Measurements from ENCODE around the gene TSHZ3.

The TSHZ3 gene

GRCh38 chr19:31279436-31279765 is 69.8 kb downstream of the TSHZ3 start:
- DNase-seq (ENCODE audit: insufficient read length, low spot score) (no peak), FAIRE-seq (no peak)
- TF ChIP-seq CTCF (IDR thresholded peaks at IDR 0.05; ENCODE audit: insufficient read depth, missing control alignments) = no peak

- TF ChIP-seq CTCF (IDR thresholded peaks at IDR 0.05; ENCODE audit: insufficient read depth, missing control alignments) = no peak
- no peak for DNase-seq (ENCODE audit: insufficient read length, low spot score)
- FAIRE-seq = no peak
These were observed 70.4 kb downstream of the TSHZ3 start for GRCh38 chr19:31278555-31279435.

DNA sequence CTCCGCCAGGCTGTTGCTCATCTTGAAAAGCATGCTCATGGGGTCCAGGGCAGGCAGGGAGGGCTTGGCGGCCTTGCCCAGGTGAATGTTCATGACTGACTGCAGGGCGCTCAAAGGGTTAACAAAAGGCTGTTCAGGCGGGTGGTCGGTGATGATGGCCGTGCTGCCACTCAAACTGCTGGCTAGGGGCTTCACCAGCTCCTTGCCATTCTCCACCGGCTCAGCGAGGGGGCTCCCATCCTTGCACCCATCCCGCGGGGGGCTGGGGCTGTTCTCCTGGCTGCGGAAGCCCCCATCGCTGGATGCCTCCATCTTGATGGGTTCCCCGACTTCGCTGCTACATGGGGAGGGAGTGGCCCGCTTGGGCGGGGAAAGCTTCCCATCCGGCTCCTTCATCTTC is 71.7 kb downstream of the TSHZ3 start:
- DNase-seq (ENCODE audit: insufficient read length, low spot score) = no peak
- FAIRE-seq = no peak
- TF ChIP-seq CTCF (IDR thresholded peaks at IDR 0.05; ENCODE audit: insufficient read depth, missing control alignments) = no peak

DNA sequence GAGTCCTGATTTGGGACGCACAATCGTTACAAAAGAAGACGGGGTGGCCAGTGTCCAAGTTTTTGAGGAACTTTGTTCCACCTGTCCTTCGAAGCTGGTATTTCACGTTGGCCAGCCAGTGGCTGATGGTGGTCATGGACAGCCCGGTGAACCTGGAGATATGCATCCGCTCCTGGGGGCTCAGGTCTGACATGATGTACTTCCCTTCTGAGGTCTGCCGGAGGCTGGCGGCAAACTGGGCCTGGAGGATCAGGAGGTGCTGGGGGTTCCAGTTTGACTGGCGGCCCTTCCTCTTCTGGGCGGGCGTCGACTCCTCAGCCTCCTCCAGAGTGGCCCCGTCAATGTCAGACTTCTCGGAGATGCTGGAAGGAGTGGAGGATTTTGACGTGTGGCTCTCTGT is 72.4 kb downstream of the TSHZ3 start:
- FAIRE-seq = no peak
- TF ChIP-seq CTCF (IDR thresholded peaks at IDR 0.05; ENCODE audit: insufficient read depth, missing control alignments) = no peak
- DNase-seq (ENCODE audit: insufficient read length, low spot score) = no peak

GRCh38 chr19:31275068-31275334 is 74.2 kb downstream of the TSHZ3 start:
- DNase-seq (ENCODE audit: insufficient read length, low spot score) (no peak), FAIRE-seq (no peak)
- no peak for TF ChIP-seq CTCF (IDR thresholded peaks at IDR 0.05; ENCODE audit: insufficient read depth, missing control alignments)

- DNase-seq (ENCODE audit: insufficient read length, low spot score) (no peak), FAIRE-seq (no peak)
- no peak for TF ChIP-seq CTCF (IDR thresholded peaks at IDR 0.05; ENCODE audit: insufficient read depth, missing control alignments)
These were observed 74.8 kb downstream of the TSHZ3 start for GRCh38 chr19:31274251-31275067.

DNA sequence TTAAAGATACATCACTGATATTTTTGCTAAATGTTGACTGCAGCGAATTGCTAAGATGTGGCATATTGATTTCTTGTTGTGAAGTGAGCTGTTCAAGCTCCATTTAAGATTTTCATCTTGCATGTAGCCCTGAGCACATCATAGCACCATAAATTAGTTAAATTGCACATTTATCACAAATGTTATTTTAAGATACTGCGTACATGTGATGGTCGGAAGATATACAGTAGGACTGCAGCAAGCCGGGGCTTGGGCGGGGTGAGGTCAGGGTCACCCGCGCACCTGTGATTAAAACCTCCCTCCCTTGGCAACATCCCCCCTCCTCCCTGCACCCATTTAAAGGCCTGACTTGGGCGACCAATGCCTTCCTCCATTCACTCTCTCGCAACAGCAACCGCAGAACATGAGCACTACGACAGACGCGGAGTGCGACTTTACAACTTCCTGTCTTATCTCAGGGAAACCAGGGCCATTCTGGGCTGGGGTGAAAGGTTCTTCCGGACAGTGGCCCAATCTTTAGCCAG is 76.6 kb downstream of the TSHZ3 start:
- TF ChIP-seq CTCF (IDR thresholded peaks at IDR 0.05; ENCODE audit: insufficient read depth, missing control alignments) = no peak
- FAIRE-seq (no peak), DNase-seq (ENCODE audit: insufficient read length, low spot score) (no peak)

Measured in D721Med (cell line).